Measurements from ENCODE around the gene LRRC4C. TPM values are rescaled to one million over a fixed set of nuclear protein-coding genes. Genes with fewer than 3 reads are reported as not detected.

The LRRC4C gene
- total RNA-seq, 1 donor from 2014 or later, result 2.7 TPM

DNA sequence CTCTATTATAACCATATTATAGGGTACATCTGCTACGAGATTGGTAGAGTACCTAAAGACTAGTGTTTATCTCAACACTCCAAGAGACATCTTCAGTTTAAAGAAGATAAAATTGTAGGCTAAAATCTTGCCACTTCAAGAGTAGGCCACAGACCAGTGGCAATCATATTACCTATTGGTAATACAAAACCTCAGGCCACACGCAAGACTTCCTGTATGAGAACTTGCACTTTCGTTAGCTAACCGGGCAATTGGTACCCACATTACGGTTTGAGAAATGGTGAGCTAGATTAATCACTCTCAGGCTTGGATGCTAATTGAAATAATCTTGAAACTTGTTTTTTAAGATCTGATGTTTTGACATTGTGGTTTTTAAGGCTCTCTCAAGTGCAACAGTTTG lies 772.7 kb downstream of the LRRC4C start:
- Mint-ChIP-seq H3K27ac (no peak overlapping the region), H3K9me3 (peaks cover 8% of the 10 kb centered on the region), H3K4me1 (peaks cover 4% of the 10 kb centered on the region), H3K27me3 (ENCODE audit: insufficient read depth, low read depth) (no peaks in the 10 kb centered on the region), H3K36me3 (no peaks in the 10 kb centered on the region), H3K4me3 (no peak overlapping the region)
- Histone ChIP-seq H3K79me2 (ENCODE audit: low read depth) (no peaks in the 10 kb centered on the region), H2AFZ (replicated peaks) (no peak overlapping the region), H3K36me3 (no peaks in the 10 kb centered on the region), H3F3A (ENCODE audit: low read depth) (no peaks in the 10 kb centered on the region), H3K9ac (no peak overlapping the region), H3K4me3 (no peak overlapping the region), H3K4me2 (no peak overlapping the region), H3K27ac (no peak overlapping the region), H3K4me1 (peaks cover 8% of the 10 kb centered on the region), H3K9me3 (ENCODE audit: low read depth) (peaks cover 6% of the 10 kb centered on the region), H4K20me1 (ENCODE audit: low read depth) (no peaks in the 10 kb centered on the region), H3K27me3 (no peaks in the 10 kb centered on the region)
- no peak for DNase-seq (ENCODE audit: low spot score)
- TF ChIP-seq, protein P1, sequence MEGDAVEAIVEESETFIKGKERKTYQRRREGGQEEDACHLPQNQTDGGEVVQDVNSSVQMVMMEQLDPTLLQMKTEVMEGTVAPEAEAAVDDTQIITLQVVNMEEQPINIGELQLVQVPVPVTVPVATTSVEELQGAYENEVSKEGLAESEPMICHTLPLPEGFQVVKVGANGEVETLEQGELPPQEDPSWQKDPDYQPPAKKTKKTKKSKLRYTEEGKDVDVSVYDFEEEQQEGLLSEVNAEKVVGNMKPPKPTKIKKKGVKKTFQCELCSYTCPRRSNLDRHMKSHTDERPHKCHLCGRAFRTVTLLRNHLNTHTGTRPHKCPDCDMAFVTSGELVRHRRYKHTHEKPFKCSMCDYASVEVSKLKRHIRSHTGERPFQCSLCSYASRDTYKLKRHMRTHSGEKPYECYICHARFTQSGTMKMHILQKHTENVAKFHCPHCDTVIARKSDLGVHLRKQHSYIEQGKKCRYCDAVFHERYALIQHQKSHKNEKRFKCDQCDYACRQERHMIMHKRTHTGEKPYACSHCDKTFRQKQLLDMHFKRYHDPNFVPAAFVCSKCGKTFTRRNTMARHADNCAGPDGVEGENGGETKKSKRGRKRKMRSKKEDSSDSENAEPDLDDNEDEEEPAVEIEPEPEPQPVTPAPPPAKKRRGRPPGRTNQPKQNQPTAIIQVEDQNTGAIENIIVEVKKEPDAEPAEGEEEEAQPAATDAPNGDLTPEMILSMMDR (IDR thresholded peaks at IDR 0.05), result no peak
- TF ChIP-seq EZH2 (IDR thresholded peaks at IDR 0.05) (no peak), EZH2phosphoT487 (IDR thresholded peaks at IDR 0.05) (no peak)

DNA sequence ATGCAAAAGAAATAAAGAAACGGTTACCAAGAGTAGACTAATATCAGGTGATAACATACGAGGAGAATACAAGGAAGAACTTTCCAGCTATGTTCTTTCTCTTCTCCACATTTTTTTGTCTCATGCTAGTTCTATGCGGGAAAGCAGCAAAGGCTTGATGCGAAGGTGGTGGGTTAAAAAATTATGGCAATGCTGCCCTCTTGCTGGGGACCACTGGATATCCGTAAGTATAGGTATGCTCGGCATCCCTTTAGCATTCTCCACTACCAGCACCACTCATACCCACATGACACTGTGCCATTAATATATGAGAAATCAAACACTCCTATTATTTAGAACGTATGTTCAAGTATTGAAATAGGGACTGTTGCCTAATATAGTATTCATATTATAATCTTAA lies 776.4 kb downstream of the LRRC4C start:
- no peaks in the 10 kb centered on the region for H4K20me1 ChIP-seq (ENCODE audit: low read depth)
- no peaks in the 10 kb centered on the region for H3F3A ChIP-seq (ENCODE audit: low read depth)
- Mint-ChIP-seq H3K27ac (no peak overlapping the region), H3K27me3 (ENCODE audit: insufficient read depth, low read depth) (no peaks in the 10 kb centered on the region), H3K4me3 (no peak overlapping the region), H3K36me3 (no peaks in the 10 kb centered on the region), H3K9me3 (peaks cover 10% of the 10 kb centered on the region), H3K4me1 (peaks cover 2% of the 10 kb centered on the region)
- H3K9ac ChIP-seq, result no peak overlapping the region
- H3K4me1 ChIP-seq, result peaks cover 3% of the 10 kb centered on the region
- H3K4me3 ChIP-seq, result no peak overlapping the region
- DNase-seq (ENCODE audit: low spot score), result no peak
- no peak overlapping the region for H3K4me2 ChIP-seq
- no peaks in the 10 kb centered on the region for H3K27me3 ChIP-seq
- TF ChIP-seq EZH2phosphoT487 (IDR thresholded peaks at IDR 0.05) (no peak), EZH2 (IDR thresholded peaks at IDR 0.05) (no peak)
- TF ChIP-seq, protein P1 (IDR thresholded peaks at IDR 0.05), result no peak
- no peaks in the 10 kb centered on the region for H3K36me3 ChIP-seq
- H3K9me3 ChIP-seq (ENCODE audit: low read depth), result peaks cover 6% of the 10 kb centered on the region
- no peak overlapping the region for H3K27ac ChIP-seq
- H2AFZ ChIP-seq (replicated peaks), result no peak overlapping the region
- H3K79me2 ChIP-seq (ENCODE audit: low read depth), result no peaks in the 10 kb centered on the region

DNA sequence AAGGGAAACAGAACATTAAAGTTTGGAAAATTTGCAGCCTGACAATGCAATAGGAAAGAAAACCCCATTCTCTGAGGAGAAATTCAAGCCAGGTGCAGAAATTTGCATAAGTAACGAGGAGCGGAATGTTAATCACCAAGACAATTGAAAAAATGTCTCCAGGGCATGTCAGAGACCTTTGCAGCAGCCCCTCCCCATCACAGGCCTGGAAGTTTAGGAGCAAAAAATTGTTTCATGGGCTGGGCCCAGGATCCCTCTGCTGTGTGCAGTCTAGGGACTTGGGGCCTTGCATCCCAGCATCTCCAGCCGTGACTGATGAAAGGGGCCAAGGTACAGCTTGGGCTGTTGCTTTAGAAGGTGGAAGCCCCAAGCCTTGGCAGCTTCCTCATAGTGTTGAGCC lies 780.2 kb downstream of the LRRC4C start:
- Histone ChIP-seq H4K20me1 (ENCODE audit: low read depth) (no peaks in the 10 kb centered on the region), H3F3A (ENCODE audit: low read depth) (no peaks in the 10 kb centered on the region), H3K4me1 (peaks cover 3% of the 10 kb centered on the region), H3K27me3 (no peaks in the 10 kb centered on the region), H2AFZ (replicated peaks) (peak overlapping the region; percentile 72), H3K79me2 (ENCODE audit: low read depth) (no peaks in the 10 kb centered on the region), H3K4me3 (no peak overlapping the region), H3K9me3 (ENCODE audit: low read depth) (peaks cover 2% of the 10 kb centered on the region), H3K27ac (no peak overlapping the region), H3K9ac (no peak overlapping the region), H3K4me2 (no peak overlapping the region), H3K36me3 (no peaks in the 10 kb centered on the region)
- H3K36me3 Mint-ChIP-seq, result no peaks in the 10 kb centered on the region
- TF ChIP-seq EZH2 (IDR thresholded peaks at IDR 0.05) (no peak), EZH2phosphoT487 (IDR thresholded peaks at IDR 0.05) (no peak)
- TF ChIP-seq, protein P1 (IDR thresholded peaks at IDR 0.05), result no peak
- no peak overlapping the region for H3K27ac Mint-ChIP-seq
- DNase-seq (ENCODE audit: low spot score), result peak; percentile 19
- peaks cover 2% of the 10 kb centered on the region for H3K4me1 Mint-ChIP-seq
- H3K9me3 Mint-ChIP-seq, result peaks cover 7% of the 10 kb centered on the region
- no peaks in the 10 kb centered on the region for H3K27me3 Mint-ChIP-seq (ENCODE audit: insufficient read depth, low read depth)
- H3K4me3 Mint-ChIP-seq, result no peak overlapping the region
